ENCODE measurements around the gene CNTNAP2. TPM values are rescaled to one million over a fixed set of nuclear protein-coding genes. Genes with fewer than 3 reads are reported as not detected.

The CNTNAP2 gene
- total and polyA plus RNA-seq, 2 of the 4 experiments (the other 2 are of a cell fraction) = not detected

GRCh38 chr7:147509035-147509501 is 1392.5 kb downstream of the CNTNAP2 start:
- intact Hi-C loops (cut with micrococcal nuclease) (no loop called here), in situ Hi-C loops (cut with MboI; ENCODE audit: low sequenced_read_pairs) (no loop called here), dilution Hi-C loops (cut with HindIII; ENCODE audit: low sequenced_read_pairs, unreplicated experiment) (no loop called here)
- no peak overlapping the region for H2AFZ ChIP-seq (replicated peaks; ENCODE audit: low read length, poor library complexity)
- no peak overlapping the region for H2AK9ac ChIP-seq (replicated peaks; ENCODE audit: low read depth, low read length, poor library complexity)
- H3K36me3 ChIP-seq (ENCODE audit: control insufficient read depth, insufficient read depth, low read length) = no peaks in the 10 kb centered on the region
- H3K9me3 ChIP-seq (ENCODE audit: control insufficient read depth, insufficient read depth, low read length) = no peaks in the 10 kb centered on the region
- BruUV-seq (replicated peaks) = no TSS peak
- no peaks in the 10 kb centered on the region for H4K20me1 ChIP-seq (ENCODE audit: insufficient read depth, low read length)
- H2BK15ac ChIP-seq (ENCODE audit: low read depth, low read length) = no peak overlapping the region
- H3K18ac ChIP-seq (ENCODE audit: low read depth, low read length) = peak overlapping the region; percentile 87
- peak overlapping the region; percentile 50 for H2BK120ac ChIP-seq (ENCODE audit: low read depth, low read length)
- TF ChIP-seq USF2 (IDR thresholded peaks at IDR 0.05; ENCODE audit: low read depth, low read length) = no peak
- TF ChIP-seq CEBPB (IDR thresholded peaks at IDR 0.05; ENCODE audit: low read depth, low read length) = peak; percentile 75
- H3K4me2 ChIP-seq (ENCODE audit: low read depth, low read length) = peak overlapping the region; percentile 51
- ChIA-PET CTCF (no interaction called here), POLR2A (ENCODE audit: unreplicated experiment) (no interaction called here)
- H3K79me1 ChIP-seq (ENCODE audit: low read depth in 1 of 2, low read length in 2 of 2) = no peaks in the 10 kb centered on the region
- peak overlapping the region; percentile 11; the same call in 1 of the 2 replicates for H4K5ac ChIP-seq (ENCODE audit: low read depth, low read length)
- no peaks in the 10 kb centered on the region for H3K27me3 ChIP-seq (ENCODE audit: control insufficient read depth, insufficient read depth, low read length)
- peak overlapping the region; percentile 28 to 51; a peak in 3 of 4 replicates for H4K8ac ChIP-seq (ENCODE audit: low read depth in 2 of 2, low read length in 2 of 2)
- peak; percentile 44 for DNase-seq
- H4K91ac ChIP-seq (ENCODE audit: insufficient read depth, low read depth, low read length) = 0 out of 2 replicates have a peak overlapping the region, but pooled peaks have one; percentile 16
- peak overlapping the region; percentile 71 for H2BK5ac ChIP-seq (ENCODE audit: low read depth, low read length, poor library complexity, severe bottlenecking)
- peak overlapping the region; percentile 56; the same call in 1 of the 2 replicates for H2BK20ac ChIP-seq (ENCODE audit: low read depth, low read length)
- H3K14ac ChIP-seq (replicated peaks; ENCODE audit: low read depth, low read length) = no peak overlapping the region
- H3K27ac ChIP-seq (ENCODE audit: insufficient read depth, low read length) = peak overlapping the region; percentile 32; the same call in 1 of the 2 replicates
- H3K4me1 ChIP-seq (ENCODE audit: control insufficient read depth, insufficient read depth, low read length) = peaks cover 8% of the 10 kb centered on the region
- H2AK5ac ChIP-seq (ENCODE audit: low read depth, low read length) = no peak overlapping the region
- H3K4me3 ChIP-seq (ENCODE audit: insufficient read depth, low read depth, low read length) = no peak overlapping the region
- H3K23ac ChIP-seq (ENCODE audit: low read depth, low read length) = no peak overlapping the region
- no peak overlapping the region; the same call in 1 of the 2 replicates for H3K9ac ChIP-seq (ENCODE audit: low read depth, low read length)
- H3K4ac ChIP-seq (ENCODE audit: low read depth, low read length) = no peak overlapping the region
- no peaks in the 10 kb centered on the region for H3K9me1 ChIP-seq (ENCODE audit: insufficient read depth, low read length)
- ATAC-seq (ENCODE audit: low read depth) = peak; percentile 59
- no peak overlapping the region for H3K56ac ChIP-seq (ENCODE audit: extremely low read depth, insufficient read depth, low read length)
- WGBS, 2 experiments (ENCODE audit: extremely low coverage in 2 of 2, insufficient read length in 1 of 2) = no CpG with 5 or more reads among the region's 3 CpGs
